ENCODE data around the gene SNX24.
A peak's percentile ranks its signal among the peaks of the same experiment; 100 is the strongest.
"Not testable (repeated sequence)": the region's sequence is repeated elsewhere in the genome, so short reads cannot be mapped to it uniquely, and the experiment has no call there.

The SNX24 gene, protein sequence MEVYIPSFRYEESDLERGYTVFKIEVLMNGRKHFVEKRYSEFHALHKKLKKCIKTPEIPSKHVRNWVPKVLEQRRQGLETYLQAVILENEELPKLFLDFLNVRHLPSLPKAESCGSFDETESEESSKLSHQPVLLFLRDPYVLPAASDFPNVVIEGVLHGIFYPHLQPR

GRCh38 chr5:122845229-122846050, at the start of gene SNX24:
SNX24 (plus strand) TSS chr5:122845613; CDS start chr5:122845634, 21 bp downstream.
- DNase-seq = peak; percentile 77

GRCh38 chr5:122805481-122805880, 39.9 kb upstream of the SNX24 start:
- no peak for DNase-seq

DNA sequence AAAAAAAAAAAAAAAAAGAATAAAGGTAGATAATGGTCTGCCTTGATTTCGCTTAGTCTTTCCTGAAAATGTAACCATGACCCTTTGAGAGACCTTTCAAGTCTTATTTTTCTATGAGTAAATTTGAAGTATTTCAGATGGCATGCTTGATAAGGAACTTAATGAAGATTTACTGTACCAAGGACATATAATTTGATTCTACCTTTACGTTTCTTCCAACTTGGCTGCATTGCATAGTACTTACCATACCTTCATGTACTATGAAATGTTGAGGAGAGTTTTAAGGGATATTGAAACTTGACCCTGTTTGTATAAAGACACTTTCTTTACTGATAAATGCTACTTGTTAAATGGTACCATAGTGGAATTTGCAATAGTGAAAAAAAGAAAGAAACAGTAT, 35.0 kb upstream of the SNX24 start:
- DNase-seq = no peak

DNA sequence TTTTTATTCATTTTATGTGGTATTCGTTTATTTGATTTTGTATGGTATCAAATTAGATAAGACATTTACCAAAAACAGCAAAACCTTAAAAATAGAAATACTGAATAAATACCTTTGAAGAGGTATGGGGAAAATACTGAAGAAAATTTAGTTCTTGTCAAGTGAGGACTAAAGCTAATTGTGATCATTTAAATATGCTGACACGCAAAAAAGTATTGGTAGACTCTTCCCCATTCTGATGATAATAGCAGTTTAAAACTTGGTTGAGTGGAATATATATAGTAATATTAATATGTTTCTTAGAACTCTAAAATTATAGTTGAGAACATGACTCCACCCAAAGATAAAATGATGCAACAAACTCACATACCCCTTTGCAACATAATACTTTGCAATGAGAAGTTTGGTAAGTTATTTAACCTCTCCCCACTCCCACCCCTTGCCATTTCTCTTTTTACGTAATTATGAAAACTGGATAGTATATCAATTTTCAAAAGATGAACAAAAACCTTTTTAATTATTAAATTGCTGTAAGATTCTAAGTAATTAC, 30.1 kb upstream of the SNX24 start:
- DNase-seq = no peak

- DNase-seq = no peak
These were observed 28.7 kb upstream of the SNX24 start for GRCh38 chr5:122816756-122817155.

DNA sequence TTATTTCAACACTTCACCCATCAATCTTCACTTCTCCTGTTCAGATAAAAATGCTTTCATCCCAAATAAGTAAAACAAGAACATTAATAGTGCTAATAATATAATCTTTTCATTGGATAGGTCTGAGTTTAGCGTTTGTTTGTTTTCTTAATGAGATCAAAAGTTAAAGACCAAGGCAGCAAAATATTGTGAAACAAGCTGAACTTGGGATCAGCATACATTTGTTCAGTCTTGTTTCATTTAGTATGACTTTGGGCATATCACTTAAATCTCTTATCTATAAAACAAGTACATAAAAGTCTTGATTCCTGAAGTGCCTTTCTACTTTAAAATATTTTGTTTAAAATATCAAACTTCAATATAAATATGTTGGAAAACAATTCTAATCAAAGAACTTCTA, 13.4 kb upstream of the SNX24 start:
- no peak for DNase-seq

- no peak for DNase-seq
These were observed 9.7 kb upstream of the SNX24 start for GRCh38 chr5:122835681-122836080.

DNA sequence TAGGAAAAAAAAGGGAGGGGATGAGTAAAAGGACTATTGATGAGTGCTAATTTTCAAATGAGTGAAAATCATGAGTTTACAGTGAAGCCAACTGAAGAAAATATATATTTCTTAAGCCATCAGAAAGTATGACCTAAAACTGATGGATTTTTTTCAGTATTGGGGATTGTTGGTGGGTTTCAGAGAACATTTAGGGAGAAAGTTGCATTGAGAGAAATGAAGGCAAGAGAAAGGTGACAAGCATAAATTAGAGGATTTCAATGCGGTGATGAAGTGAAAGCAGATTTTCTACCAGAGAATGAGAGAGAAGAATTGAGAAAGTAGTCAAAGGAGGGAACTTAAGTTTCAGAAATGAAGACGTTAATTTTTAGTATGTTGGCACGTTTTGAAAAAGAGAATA, 8.5 kb upstream of the SNX24 start:
- no peak for DNase-seq

GRCh38 chr5:122839731-122840130, 5.7 kb upstream of the SNX24 start:
- DNase-seq = no peak

DNA sequence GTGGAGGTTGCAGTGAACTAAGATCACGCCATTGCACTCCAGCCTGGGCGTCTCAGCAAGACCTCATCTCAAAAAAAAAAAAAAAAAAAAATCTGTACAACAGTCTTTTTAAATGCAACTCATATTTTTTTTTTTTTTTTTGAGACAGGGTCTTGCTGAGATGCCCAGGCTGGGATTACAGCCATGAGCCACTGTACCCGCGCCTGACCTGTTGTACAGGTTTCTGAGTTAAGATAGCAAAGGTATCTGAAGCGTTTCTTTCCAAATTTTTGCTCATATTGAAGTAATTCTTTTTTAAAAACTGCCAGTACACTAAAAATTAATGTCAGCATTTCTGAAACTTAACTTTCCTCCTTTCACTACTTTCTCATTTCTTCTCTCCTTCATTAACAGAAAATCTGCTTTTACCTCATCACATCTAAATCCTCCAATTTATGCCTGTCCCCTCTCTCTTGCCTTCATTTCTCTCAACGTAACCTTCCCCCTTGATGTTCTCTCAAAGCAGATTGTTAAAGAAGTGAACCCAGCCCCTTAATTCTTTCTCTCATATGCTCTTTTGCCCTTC, 3.3 kb upstream of the SNX24 start:
- DNase-seq = no peak

- DNase-seq = no peak
These were observed 1.1 kb upstream of the SNX24 start for GRCh38 chr5:122844136-122844909.

- no peak for DNase-seq
These were observed 544 bp upstream of the SNX24 start for GRCh38 chr5:122844910-122845228.

DNA sequence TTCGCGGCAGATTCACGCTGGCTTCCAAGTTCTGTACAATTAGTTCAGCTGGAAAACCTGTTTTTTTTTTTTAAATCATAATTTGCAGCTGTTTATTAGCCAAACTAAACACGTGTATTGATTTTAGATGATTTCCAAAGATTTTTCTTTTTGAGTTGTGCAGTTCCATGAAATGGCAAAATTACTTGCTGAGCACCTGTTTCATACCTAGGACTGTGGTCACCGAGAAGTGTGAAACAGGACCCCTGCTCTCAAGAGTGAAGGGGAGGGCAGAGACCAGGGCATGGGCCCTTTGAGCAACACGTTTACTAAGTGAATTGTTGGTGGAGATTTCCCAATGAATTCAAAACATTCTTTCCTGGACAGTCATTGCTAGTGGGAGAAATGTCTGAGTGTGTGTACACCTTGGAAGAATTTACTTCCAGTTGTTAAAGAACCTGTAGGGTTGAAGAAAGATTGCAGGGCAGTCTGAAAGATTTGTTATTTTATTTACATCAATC, 688 bp downstream of the SNX24 start:
- DNase-seq = no peak

GRCh38 chr5:122847687-122848081, 2.3 kb downstream of the SNX24 start:
- no peak for DNase-seq

DNA sequence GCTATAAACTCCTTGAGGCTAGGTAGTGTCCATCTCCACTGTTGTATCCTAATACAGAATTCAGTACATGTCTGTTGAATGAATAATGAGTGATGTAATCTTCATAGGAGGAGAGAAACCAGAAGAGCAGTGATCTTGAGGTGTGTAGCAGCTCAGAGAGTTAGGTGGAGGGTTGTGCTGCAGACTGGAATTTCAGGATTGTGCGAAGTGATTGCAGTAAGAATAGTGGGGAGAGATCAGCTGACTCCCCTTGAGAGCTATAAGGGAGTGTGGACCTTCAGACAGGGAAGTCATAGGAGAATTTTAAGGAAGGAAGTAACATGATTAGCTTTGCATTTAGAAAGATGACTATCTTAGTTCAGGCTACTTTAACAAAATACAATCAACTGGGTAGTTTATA, 4.4 kb downstream of the SNX24 start:
- no peak for DNase-seq

DNA sequence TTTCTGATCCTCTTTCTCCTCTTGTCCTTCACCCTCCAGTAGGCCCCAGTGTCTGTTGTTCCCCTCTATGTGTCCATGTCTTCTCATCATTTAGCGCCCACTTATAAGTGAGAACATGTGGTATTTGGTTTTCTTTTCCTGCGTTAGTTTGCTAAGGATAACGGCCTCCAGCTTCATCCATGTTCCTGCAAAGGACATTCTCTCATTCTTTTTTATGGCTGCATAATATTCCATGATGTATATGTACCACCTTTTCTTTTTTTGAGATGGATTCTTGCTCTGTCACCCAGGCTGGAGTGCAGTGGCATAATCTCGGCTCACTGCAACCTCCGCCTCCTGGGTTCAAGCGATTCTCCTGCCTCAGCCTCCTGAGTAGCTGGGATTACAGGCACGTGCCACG, 12.1 kb downstream of the SNX24 start:
- not testable (repeated sequence) for DNase-seq

DNA sequence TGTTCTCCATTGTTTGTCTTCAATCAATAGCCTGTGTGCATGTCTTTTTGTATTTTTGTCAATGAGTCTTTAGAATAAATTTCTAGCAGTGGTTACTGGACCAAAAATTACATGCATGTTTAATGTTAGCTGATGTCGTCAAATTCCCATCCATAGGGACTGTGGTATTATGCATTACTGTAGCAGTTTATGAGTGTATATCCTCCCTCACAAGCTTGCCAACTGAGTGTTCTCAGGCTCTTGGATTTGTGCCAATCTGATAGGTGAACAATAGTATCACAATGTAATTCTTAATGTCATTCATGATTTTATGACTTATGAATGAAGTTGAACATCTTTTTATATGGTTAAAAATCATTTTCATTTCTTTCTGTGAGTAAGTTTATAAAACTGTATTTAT, 13.0 kb downstream of the SNX24 start:
- no peak for DNase-seq

DNA sequence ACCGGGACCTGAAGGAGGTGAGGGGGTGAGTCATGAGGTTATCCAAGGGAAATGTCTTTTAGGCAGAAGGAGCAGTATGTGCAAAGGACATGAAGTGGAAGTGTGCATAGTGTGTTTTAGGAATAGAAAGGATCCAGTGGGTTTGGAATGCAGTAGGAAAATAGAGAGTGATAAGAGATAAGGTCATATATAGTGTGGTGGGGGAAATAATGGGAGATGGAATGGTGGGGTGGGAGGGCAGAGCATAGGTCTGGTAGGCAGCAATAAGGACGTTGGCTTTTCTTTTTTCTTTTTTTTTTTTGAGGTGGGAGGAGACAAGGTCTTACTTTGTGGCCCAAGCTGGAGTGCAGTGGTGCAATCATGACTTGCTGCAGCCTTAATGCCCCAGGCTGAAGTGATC, 17.8 kb downstream of the SNX24 start:
- no peak for DNase-seq

DNA sequence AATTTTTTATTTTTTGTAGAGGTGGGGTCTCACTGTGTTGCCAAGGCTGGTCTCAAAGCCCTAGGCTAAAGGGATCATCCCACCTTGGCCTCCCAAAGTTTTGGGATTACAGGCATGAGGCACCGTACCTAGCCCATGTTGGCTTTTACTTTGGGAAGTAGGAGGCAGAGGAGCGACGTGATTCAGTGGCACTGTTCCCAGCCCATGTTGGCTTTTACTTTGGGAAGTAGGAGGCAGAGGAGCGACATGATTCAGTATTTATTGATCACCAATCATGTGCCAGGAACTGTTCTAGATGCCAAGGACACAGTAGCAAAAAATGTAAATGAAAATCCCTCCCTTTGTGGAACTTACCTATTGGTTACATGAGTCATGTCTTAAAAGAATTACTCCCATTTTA, 18.3 kb downstream of the SNX24 start:
- no peak for DNase-seq

GRCh38 chr5:122864400-122864799, 19.0 kb downstream of the SNX24 start:
- no peak for DNase-seq

DNA sequence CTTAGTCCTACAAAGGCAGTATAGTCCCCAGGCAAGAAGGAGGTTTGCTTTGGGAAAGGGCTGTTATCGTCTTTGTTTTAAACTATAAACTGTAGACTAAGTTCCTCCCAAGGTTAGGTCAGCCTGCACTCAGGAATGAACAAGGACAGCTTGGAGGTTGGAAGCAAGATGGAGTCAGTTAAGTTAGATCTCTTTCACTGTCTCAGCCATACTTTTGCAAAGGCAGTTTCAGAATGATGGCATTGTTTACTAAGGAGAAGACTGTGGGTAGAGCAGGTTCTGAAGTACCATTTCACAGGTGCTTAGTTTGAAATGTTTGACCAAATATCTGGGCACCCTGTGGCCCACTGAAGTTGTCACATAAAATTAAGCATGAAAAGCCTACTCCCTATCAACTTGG, 19.4 kb downstream of the SNX24 start:
- DNase-seq = no peak

DNA sequence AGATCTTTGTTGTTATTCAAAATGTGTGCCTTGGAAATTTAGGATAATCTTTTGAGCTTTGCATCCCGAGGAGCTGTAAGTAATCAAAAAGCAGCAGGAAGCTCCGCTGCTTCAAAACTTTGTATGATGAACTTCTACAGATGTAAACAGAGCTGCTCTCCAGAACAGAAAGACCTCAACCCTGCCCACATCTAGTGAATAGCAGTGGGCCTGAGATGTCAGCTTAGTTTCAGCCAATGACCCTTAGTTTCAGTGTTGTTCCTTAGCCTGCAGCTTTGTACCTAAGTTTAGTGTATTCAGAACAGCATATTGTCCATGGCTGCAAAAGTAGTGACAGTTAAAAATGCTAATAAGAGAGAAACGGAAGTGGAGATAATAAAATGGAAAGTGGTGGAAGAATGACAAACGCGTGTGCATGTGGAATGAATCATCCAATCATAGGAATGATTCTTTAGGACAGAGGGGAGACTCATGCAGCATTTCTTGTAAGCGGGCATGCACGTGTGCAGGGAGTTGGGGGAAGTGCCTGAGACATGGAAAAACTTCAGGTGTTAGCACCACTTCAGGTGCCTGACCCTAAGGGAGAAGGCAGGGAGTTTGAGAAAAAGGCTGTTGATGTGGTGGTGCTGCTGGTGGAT, 24.9 kb downstream of the SNX24 start:
- no peak for DNase-seq

GRCh38 chr5:122871661-122872060, 26.2 kb downstream of the SNX24 start:
- no peak for DNase-seq
